Neural cell (in vitro differentiated cells): ENCODE data around the gene RCL1. TPM values are rescaled to one million over a fixed set of nuclear protein-coding genes. Genes with fewer than 3 reads are reported as not detected.
A peak's percentile ranks its signal among the peaks of the same experiment; 100 is the strongest.
"Not testable (repeated sequence)": the region's sequence is repeated elsewhere in the genome, so short reads cannot be mapped to it uniquely, and the experiment has no call there.

Source experiments
- H2AFZ ChIP-seq: fragments of 200-600, 300-800 bp; sonication (generic), shearing (Covaris generic); 2 replicates; pipeline ENCODE4 v1.6.0; 2014; ENCODE audit warnings: low read depth, mild to moderate bottlenecking, antibody characterized with exemption, low read length, moderate library complexity
- H3F3A ChIP-seq: fragments of 200-600 bp; shearing (Covaris generic); 2 replicates; pipeline ENCODE4 v1.6.1; 2016; ENCODE audit warnings: mild to moderate bottlenecking, moderate library complexity, mixed read lengths, antibody characterized with exemption, low read length; ENCODE audit not compliant: insufficient read depth, poor library complexity, severe bottlenecking
- H3K27ac ChIP-seq: fragments of 200-600, 300-800 bp; sonication (generic), shearing (Covaris generic); 2 replicates; pipeline ENCODE4 v1.5.1; 2014; ENCODE audit warnings: mild to moderate bottlenecking, low read length, moderate library complexity
- H3K27me3 ChIP-seq: fragments of 300-800, 200-600 bp; sonication (generic), shearing (Covaris generic); 2 replicates; pipeline ENCODE4 v1.6.0; 2014; ENCODE audit warnings: mild to moderate bottlenecking, low read depth, low read length, moderate library complexity; ENCODE audit not compliant: insufficient read depth
- H3K36me3 ChIP-seq: fragments of 300-800, 200-600 bp; sonication (generic), shearing (Covaris generic); 2 replicates; pipeline ENCODE4 v1.5.1; 2014; ENCODE audit warnings: mild to moderate bottlenecking, antibody characterized with exemption, low read length, moderate library complexity; ENCODE audit not compliant: insufficient read depth
- H3K4me2 ChIP-seq: fragments of 300-800, 200-600 bp; sonication (generic), shearing (Covaris generic); 2 replicates; pipeline ENCODE4 v1.6.0; 2014; ENCODE audit warnings: mild to moderate bottlenecking, low read length
- H3K4me3 ChIP-seq: fragments of 300-800, 200-600 bp; sonication (generic), shearing (Covaris generic); 2 replicates; pipeline ENCODE4 v1.5.1; 2014; ENCODE audit warnings: mild to moderate bottlenecking, low read length, moderate library complexity
- H3K79me2 ChIP-seq: fragments of 200-600 bp; shearing (Covaris generic); replicated peaks from 2 replicates; pipeline ENCODE4 v1.6.0; 2014; ENCODE audit warnings: mild to moderate bottlenecking, low read length, moderate library complexity; ENCODE audit not compliant: insufficient read depth
- H3K9ac ChIP-seq: fragments of 300-800, 200-600 bp; sonication (generic), shearing (Covaris generic); 2 replicates; pipeline ENCODE4 v1.6.1; 2016; ENCODE audit warnings: mild to moderate bottlenecking, low read length, mixed read lengths
- H3K9me2 ChIP-seq: fragments of 200-600 bp; shearing (Covaris generic); 2 replicates; pipeline ENCODE4 v1.6.1; 2016; ENCODE audit warnings: mild to moderate bottlenecking, low read length, mixed read lengths; ENCODE audit not compliant: insufficient read depth
- H3K9me3 ChIP-seq: fragments of 200-600, 300-800 bp; sonication (generic), shearing (Covaris generic); 2 replicates; pipeline ENCODE4 v1.6.1; 2016; ENCODE audit warnings: mild to moderate bottlenecking, mixed run types, low read length, moderate library complexity, mixed read lengths
- H4K20me1 ChIP-seq: fragments of 200-600 bp; shearing (Covaris generic); 2 replicates; pipeline ENCODE4 v1.6.1; 2016; ENCODE audit warnings: mild to moderate bottlenecking, mixed run types; ENCODE audit not compliant: insufficient read depth
- EP300 ChIP-seq: fragments of 450-650 bp; conservative IDR thresholded peaks from 2 replicates; pipeline ENCODE4 v1.6.1; 2014; ENCODE audit warnings: antibody characterized with exemption, mild to moderate bottlenecking, moderate library complexity; ENCODE audit not compliant: poor library complexity, severe bottlenecking
- EZH2 ChIP-seq: fragments of 200-600, 300-800 bp; shearing (Covaris generic), sonication (generic); IDR thresholded peaks from 2 replicates; pipeline ENCODE4 v1.6.1; 2014; ENCODE audit warnings: antibody characterized with exemption, low read length, borderline replicate concordance, mild to moderate bottlenecking; ENCODE audit not compliant: insufficient read depth, poor library complexity, severe bottlenecking
- MXI1 ChIP-seq: fragments of 450-650 bp; conservative IDR thresholded peaks from 2 replicates; pipeline ENCODE4 v1.6.1; 2014; ENCODE audit warnings: antibody characterized with exemption, mild to moderate bottlenecking; ENCODE audit not compliant: poor library complexity, severe bottlenecking
- POLR2AphosphoS5 ChIP-seq: IDR thresholded peaks from 2 replicates; pipeline ENCODE4 v1.6.1; 2012
- RAD21 ChIP-seq: fragments of 450-650 bp; conservative IDR thresholded peaks from 2 replicates; pipeline ENCODE4 v1.6.1; 2014; ENCODE audit warnings: antibody characterized with exemption, mild to moderate bottlenecking, moderate library complexity
- SMC3 ChIP-seq: fragments of 450-650 bp; conservative IDR thresholded peaks from 2 replicates; pipeline ENCODE4 v1.6.1; 2014; ENCODE audit warnings: antibody characterized with exemption, mild to moderate bottlenecking, moderate library complexity; ENCODE audit not compliant: poor library complexity
- TAF1 ChIP-seq: IDR thresholded peaks from 2 replicates; pipeline ENCODE4 v1.6.1; 2012; ENCODE audit warnings: low read depth
- polyA plus RNA-seq: library from polyadenylated mRNA; depleted of rRNA; stranded (reverse); fragments of >200 nt; gene quantifications from 2 replicates; pipeline ENCODE4 v1.2.3, GENCODE V29; 2014
- TF ChIP-seq, protein P1 (sequence below): IDR thresholded peaks from 2 replicates; pipeline ENCODE4 v1.6.1; 2012; ENCODE audit warnings: borderline replicate concordance
- TF ChIP-seq, protein P2 (sequence below): fragments of 450-650 bp; IDR thresholded peaks from 2 replicates; pipeline ENCODE4 v1.5.1; 2014; ENCODE audit warnings: antibody characterized with exemption, mild to moderate bottlenecking, moderate library complexity; ENCODE audit not compliant: poor library complexity, severe bottlenecking

RCL1 gene
- polyA plus RNA-seq, 1 donor from 2014 or later, result 4.2 TPM

DNA sequence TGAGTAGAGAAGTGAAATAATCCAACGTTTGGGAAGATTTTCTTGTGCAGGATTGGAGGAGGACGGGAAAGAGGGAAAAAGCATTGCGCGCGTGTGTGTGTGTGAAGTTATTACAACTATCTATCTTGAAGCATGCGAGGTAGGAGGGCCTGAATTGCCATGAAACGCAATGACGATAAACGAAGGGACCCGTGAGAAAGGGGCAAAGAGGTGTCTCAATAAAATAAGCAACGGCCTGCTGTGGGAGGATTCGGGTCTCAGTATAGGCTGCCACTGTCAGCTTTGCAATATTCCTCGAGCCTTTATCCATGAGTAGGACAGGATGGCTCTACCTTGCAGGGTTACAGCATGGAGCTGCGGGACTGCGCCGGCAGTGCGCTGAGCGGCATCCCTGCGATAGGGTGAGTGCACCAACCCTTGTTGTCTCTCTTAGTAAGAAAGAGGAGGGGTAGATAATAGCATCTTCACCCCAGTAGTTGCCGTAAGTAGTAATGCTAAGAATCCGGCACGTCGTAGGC, 631 bp upstream of the RCL1 start:
- no peaks in the 10 kb centered on the region for H3K36me3 ChIP-seq
- peak overlapping the region; percentile 30 for H3K27ac ChIP-seq
- H3K79me2 ChIP-seq, result peaks cover 11% of the 10 kb centered on the region
- peak overlapping the region; percentile 92 for H3K4me3 ChIP-seq
- peak overlapping the region; percentile 81 for H3K4me2 ChIP-seq
- H2AFZ ChIP-seq, result peak overlapping the region; percentile 29
- no peaks in the 10 kb centered on the region for H3K9me2 ChIP-seq
- H3F3A ChIP-seq, result no peaks in the 10 kb centered on the region
- no peaks in the 10 kb centered on the region for H3K9me3 ChIP-seq
- no peaks in the 10 kb centered on the region for H3K27me3 ChIP-seq
- peak; percentile 24 for TF ChIP-seq RAD21
- TF ChIP-seq TAF1, result no peak
- peak; percentile 2 for TF ChIP-seq POLR2AphosphoS5
- peak overlapping the region; percentile 59 for H3K9ac ChIP-seq
- no peaks in the 10 kb centered on the region for H4K20me1 ChIP-seq

DNA sequence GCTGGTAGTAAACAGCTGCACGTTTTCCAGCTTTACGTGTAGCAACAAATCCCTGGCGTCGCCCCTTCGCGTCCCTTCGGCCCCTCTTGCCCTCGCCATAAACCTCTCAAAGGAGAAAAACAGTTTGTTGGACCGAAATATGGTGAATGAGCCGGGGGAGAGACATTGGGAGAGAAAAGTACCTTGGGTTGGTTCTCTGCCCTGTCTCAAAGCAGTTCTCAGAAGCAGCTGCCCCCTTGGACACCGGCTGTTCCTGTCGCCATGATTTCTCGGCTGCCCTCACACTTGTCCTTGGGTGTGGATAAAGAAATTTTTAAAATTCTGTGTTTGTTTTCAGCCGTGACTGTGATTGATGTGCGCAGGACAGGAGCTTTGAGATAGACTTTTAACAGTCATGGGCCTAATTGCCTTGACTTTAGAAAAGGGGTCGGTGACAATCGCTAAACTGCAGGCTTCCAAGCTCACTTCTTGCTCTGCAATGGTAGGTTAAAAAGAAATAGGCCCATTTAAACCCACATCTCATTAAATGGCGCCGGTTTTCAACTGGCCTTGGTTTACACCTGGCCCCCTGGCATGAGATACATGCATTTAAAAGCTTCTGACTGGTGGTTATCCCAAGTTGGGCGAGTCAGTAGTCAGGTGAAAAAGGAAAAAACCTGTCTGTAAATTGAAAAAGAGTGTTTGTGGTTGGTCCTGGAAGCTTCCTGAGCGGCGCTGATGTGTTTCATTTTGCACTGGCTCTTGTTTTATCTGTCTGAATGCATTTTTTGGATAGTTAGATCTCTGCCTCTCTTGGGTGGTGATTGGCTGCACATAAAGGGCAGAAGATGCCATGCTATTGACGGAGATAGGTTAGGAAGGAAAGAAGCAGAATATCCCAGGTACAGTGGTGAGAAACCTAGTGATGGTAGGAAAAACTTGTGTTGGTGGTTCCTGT, 983 bp downstream of the RCL1 start:
- Histone ChIP-seq H3K9me3 (no peaks in the 10 kb centered on the region), H3K27ac (no peak overlapping the region), H3F3A (no peaks in the 10 kb centered on the region), H3K4me3 (peak overlapping the region; percentile 92), H4K20me1 (no peaks in the 10 kb centered on the region), H3K79me2 (peaks cover 11% of the 10 kb centered on the region), H3K36me3 (no peaks in the 10 kb centered on the region), H2AFZ (peak overlapping the region; percentile 77), H3K9ac (peak overlapping the region; percentile 58), H3K9me2 (no peaks in the 10 kb centered on the region), H3K4me2 (peak overlapping the region; percentile 78), H3K27me3 (no peaks in the 10 kb centered on the region)
- TF ChIP-seq EZH2, result no peak
- no peak for TF ChIP-seq SMC3
- TF ChIP-seq RAD21, result no peak

DNA sequence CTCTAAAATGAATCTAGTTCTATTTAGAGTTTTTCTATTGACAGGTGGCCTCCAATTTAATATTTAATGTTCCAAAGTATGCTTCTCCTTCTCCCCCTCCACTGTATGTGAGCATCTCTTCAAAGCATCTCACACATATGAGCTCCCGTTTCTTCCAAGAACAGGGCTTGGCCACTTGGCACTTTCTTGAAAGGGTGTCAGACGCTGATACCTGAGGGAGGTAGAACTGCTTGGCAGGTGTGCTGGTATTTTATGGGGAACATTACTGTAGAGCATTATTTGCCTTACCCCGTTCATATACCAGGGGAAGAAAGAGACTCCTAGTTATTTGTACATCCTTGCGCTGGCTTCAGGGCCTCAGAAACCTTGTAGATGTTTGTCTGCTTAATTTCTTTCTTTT, 1.9 kb downstream of the RCL1 start:
- Histone ChIP-seq H3K27ac (no peak overlapping the region), H3K4me2 (no peak overlapping the region), H3F3A (no peaks in the 10 kb centered on the region), H2AFZ (no peak overlapping the region), H3K4me3 (no peak overlapping the region), H3K9ac (no peak overlapping the region), H3K79me2 (peaks cover 11% of the 10 kb centered on the region), H4K20me1 (no peaks in the 10 kb centered on the region), H3K36me3 (no peaks in the 10 kb centered on the region), H3K9me2 (no peaks in the 10 kb centered on the region), H3K27me3 (no peaks in the 10 kb centered on the region), H3K9me3 (no peaks in the 10 kb centered on the region)
- TF ChIP-seq MXI1, result no peak
- no peak for TF ChIP-seq EP300
- no peak for TF ChIP-seq SMC3
- TF ChIP-seq, protein P1, sequence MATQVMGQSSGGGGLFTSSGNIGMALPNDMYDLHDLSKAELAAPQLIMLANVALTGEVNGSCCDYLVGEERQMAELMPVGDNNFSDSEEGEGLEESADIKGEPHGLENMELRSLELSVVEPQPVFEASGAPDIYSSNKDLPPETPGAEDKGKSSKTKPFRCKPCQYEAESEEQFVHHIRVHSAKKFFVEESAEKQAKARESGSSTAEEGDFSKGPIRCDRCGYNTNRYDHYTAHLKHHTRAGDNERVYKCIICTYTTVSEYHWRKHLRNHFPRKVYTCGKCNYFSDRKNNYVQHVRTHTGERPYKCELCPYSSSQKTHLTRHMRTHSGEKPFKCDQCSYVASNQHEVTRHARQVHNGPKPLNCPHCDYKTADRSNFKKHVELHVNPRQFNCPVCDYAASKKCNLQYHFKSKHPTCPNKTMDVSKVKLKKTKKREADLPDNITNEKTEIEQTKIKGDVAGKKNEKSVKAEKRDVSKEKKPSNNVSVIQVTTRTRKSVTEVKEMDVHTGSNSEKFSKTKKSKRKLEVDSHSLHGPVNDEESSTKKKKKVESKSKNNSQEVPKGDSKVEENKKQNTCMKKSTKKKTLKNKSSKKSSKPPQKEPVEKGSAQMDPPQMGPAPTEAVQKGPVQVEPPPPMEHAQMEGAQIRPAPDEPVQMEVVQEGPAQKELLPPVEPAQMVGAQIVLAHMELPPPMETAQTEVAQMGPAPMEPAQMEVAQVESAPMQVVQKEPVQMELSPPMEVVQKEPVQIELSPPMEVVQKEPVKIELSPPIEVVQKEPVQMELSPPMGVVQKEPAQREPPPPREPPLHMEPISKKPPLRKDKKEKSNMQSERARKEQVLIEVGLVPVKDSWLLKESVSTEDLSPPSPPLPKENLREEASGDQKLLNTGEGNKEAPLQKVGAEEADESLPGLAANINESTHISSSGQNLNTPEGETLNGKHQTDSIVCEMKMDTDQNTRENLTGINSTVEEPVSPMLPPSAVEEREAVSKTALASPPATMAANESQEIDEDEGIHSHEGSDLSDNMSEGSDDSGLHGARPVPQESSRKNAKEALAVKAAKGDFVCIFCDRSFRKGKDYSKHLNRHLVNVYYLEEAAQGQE, result no peak
- TF ChIP-seq RAD21, result no peak
- TF ChIP-seq, protein P2, sequence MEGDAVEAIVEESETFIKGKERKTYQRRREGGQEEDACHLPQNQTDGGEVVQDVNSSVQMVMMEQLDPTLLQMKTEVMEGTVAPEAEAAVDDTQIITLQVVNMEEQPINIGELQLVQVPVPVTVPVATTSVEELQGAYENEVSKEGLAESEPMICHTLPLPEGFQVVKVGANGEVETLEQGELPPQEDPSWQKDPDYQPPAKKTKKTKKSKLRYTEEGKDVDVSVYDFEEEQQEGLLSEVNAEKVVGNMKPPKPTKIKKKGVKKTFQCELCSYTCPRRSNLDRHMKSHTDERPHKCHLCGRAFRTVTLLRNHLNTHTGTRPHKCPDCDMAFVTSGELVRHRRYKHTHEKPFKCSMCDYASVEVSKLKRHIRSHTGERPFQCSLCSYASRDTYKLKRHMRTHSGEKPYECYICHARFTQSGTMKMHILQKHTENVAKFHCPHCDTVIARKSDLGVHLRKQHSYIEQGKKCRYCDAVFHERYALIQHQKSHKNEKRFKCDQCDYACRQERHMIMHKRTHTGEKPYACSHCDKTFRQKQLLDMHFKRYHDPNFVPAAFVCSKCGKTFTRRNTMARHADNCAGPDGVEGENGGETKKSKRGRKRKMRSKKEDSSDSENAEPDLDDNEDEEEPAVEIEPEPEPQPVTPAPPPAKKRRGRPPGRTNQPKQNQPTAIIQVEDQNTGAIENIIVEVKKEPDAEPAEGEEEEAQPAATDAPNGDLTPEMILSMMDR, result no peak

DNA sequence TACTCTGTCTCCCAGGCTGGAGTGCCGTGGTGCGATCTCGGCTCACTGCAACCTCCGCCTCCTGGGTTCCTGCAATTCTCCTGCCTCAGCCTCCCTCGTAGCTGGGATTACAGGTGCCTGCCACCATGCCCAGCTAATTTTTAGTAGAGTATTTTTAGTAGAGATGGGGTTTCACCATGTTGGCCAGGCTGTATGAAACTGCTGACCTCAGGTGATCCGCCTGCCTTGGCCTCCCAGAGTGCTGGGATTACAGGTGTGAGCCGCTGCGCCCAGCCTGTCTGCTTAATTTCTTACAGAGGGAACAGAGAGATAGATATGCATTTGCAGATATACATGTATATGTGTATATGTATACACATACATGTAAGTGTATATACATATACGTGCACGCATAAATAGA, 2.4 kb downstream of the RCL1 start:
- H3K27me3 ChIP-seq, H3K36me3 ChIP-seq, H3K4me3 ChIP-seq, H3K4me2 ChIP-seq, H2AFZ ChIP-seq, H4K20me1 ChIP-seq, H3K9me3 ChIP-seq, H3K27ac ChIP-seq, H3F3A ChIP-seq, H3K9ac ChIP-seq, H3K9me2 ChIP-seq: not testable (repeated sequence)
- H3K79me2 ChIP-seq, result peaks cover 11% of the 10 kb centered on the region
